NCI-H128 (cell line): ENCODE results near the gene TRAPPC2.
"Not testable (repeated sequence)": the region's sequence is repeated elsewhere in the genome, so short reads cannot be mapped to it uniquely, and the experiment has no call there.

Source experiments
- DNase-seq: peaks from one replicate; lab custom pipeline; 2025; ENCODE audit not compliant: unreplicated experiment; lab: John Stamatoyannopoulos, UW

TRAPPC2 gene

GRCh38 chrX:13673016-13673415 lies 61.4 kb downstream of the TRAPPC2 start:
- no peak for DNase-seq

- no peak for DNase-seq
Measured at GRCh38 chrX:13670197-13670596, 64.2 kb downstream of the TRAPPC2 start.

GRCh38 chrX:13669755-13670154 lies 64.7 kb downstream of the TRAPPC2 start:
- DNase-seq, result not testable (repeated sequence)

GRCh38 chrX:13669246-13669737 lies 65.1 kb downstream of the TRAPPC2 start:
- no peak for DNase-seq

- no peak for DNase-seq
Measured at GRCh38 chrX:13667919-13668318, 66.5 kb downstream of the TRAPPC2 start.

- DNase-seq, result no peak
Measured at GRCh38 chrX:13666836-13667235, 67.6 kb downstream of the TRAPPC2 start.

GRCh38 chrX:13664020-13664419 lies 70.4 kb downstream of the TRAPPC2 start:
- DNase-seq, result no peak

GRCh38 chrX:13662355-13662791 lies 72.0 kb downstream of the TRAPPC2 start:
- DNase-seq, result no peak
